GM23248 (cell line): Measurements from ENCODE around the gene GCN1. TPM values are rescaled to one million over a fixed set of nuclear protein-coding genes. Genes with fewer than 3 reads are reported as not detected.

ENCODE experiments used
- DNase-seq: peaks from one replicate; pipeline ENCODE4 v3.0.0-alpha.2; 2015
- H2AFZ ChIP-seq: fragments of 200-600 bp; sonication (generic); 2 replicates; pipeline ENCODE4 v1.6.1; 2016; ENCODE audit warnings: antibody characterized with exemption
- H3F3A ChIP-seq: fragments of 200-600 bp; sonication (generic); 2 replicates; pipeline ENCODE4 v1.6.1; 2016; ENCODE audit warnings: mild to moderate bottlenecking, antibody characterized with exemption, mixed run types; ENCODE audit not compliant: insufficient read depth
- H3K27ac ChIP-seq: fragments of 200-600 bp; sonication (generic); 2 replicates; pipeline ENCODE4 v1.5.1; 2016; ENCODE audit warnings: mild to moderate bottlenecking
- H3K27me3 ChIP-seq: fragments of 200-600 bp; sonication (generic); replicated peaks from 2 replicates; pipeline ENCODE4 v1.6.1; 2016; ENCODE audit warnings: mild to moderate bottlenecking; ENCODE audit not compliant: insufficient read depth
- H3K36me3 ChIP-seq: fragments of 200-600 bp; sonication (generic); 2 replicates; pipeline ENCODE4 v1.6.1; 2016; ENCODE audit warnings: low read depth, mild to moderate bottlenecking
- H3K4me1 ChIP-seq: fragments of 200-600 bp; sonication (generic); 2 replicates; pipeline ENCODE4 v1.6.1; 2016; ENCODE audit warnings: mild to moderate bottlenecking; ENCODE audit not compliant: insufficient read depth
- H3K4me2 ChIP-seq: fragments of 200-600 bp; sonication (generic); one replicate; pipeline ENCODE4 v1.6.1; 2016; ENCODE audit warnings: mild to moderate bottlenecking; ENCODE audit not compliant: unreplicated experiment
- H3K4me3 ChIP-seq: fragments of 200-600 bp; sonication (generic); 2 replicates; pipeline ENCODE4 v1.5.1; 2016; ENCODE audit warnings: mild to moderate bottlenecking
- H3K79me2 ChIP-seq: fragments of 200-600 bp; sonication (generic); 2 replicates; pipeline ENCODE4 v1.6.1; 2016; ENCODE audit warnings: mild to moderate bottlenecking; ENCODE audit not compliant: insufficient read depth
- H3K9ac ChIP-seq: fragments of 200-600 bp; sonication (generic); 2 replicates; pipeline ENCODE4 v1.6.1; 2016; ENCODE audit warnings: mild to moderate bottlenecking
- H3K9me2 ChIP-seq: fragments of 200-600 bp; sonication (generic); 2 replicates; pipeline ENCODE4 v1.6.1; 2016; ENCODE audit warnings: mixed run types, mild to moderate bottlenecking, moderate library complexity; ENCODE audit not compliant: insufficient read depth
- H3K9me3 ChIP-seq: fragments of 200-600 bp; sonication (generic); one replicate; pipeline ENCODE4 v1.6.1; 2017; ENCODE audit warnings: low read depth
- H4K20me1 ChIP-seq: fragments of 200-600 bp; sonication (generic); 2 replicates; pipeline ENCODE4 v1.6.0; 2016; ENCODE audit not compliant: insufficient read depth
- EZH2 ChIP-seq: fragments of 200-600 bp; sonication (generic); IDR thresholded peaks from 2 replicates; pipeline ENCODE4 v1.6.1; 2018; ENCODE audit warnings: antibody characterized with exemption, mild to moderate bottlenecking; ENCODE audit not compliant: insufficient read depth, poor library complexity, severe bottlenecking
- EZH2phosphoT487 ChIP-seq: fragments of 200-600 bp; sonication (generic); IDR thresholded peaks from 2 replicates; pipeline ENCODE4 v1.6.1; 2018; ENCODE audit warnings: antibody characterized with exemption, moderate library complexity, mild to moderate bottlenecking, low read depth; ENCODE audit not compliant: insufficient read depth
- WGBS, 2 experiments: methylation state at CpG; one replicate each; pipeline ENCODE4 v1.1.6; 2015 to 2017; ENCODE audit warnings: low lambda C conversion rate in 2 of 2, low coverage in 1 of 2; ENCODE audit errors: missing lambda C conversion rate in 2 of 2; 5-methylcytosine and 5-hydroxymethylcytosine counted together
- in situ Hi-C: fragments of 300-500 bp; cut with MboI; formaldehyde crosslinking; loops from 2 replicates; pipeline ENCODE4 v1.15.0; 2020
- polyA plus RNA-seq: library from polyadenylated mRNA; unstranded; fragments of >200 nt; fragmentation: Nextera tagmentation; extraction: Ambion mirVana; gene quantifications from 2 replicates; pipeline ENCODE4 v1.2.1, GENCODE V29; 2016
- total RNA-seq: library from RNA; depleted of rRNA; stranded (reverse); fragments of >200 nt; shearing (Covaris generic); gene quantifications from 2 replicates; pipeline ENCODE4 v1.2.3, GENCODE V29; 2014

Gene GCN1
- total and polyA plus RNA-seq, 2 experiments from 2014 or later = 24.2 to 74.8 TPM

- Histone ChIP-seq H3K9ac (peak overlapping the region; percentile 71), H3K9me3 (no peaks in the 10 kb centered on the region), H3K27ac (peak overlapping the region; percentile 98), H2AFZ (no peak overlapping the region), H4K20me1 (no peaks in the 10 kb centered on the region), H3K9me2 (no peaks in the 10 kb centered on the region), H3K79me2 (peaks cover 90% of the 10 kb centered on the region), H3K4me3 (peak overlapping the region; percentile 59; the same call in 1 of the 2 replicates), H3K4me1 (peaks cover 71% of the 10 kb centered on the region), H3K36me3 (no peaks in the 10 kb centered on the region), H3K4me2 (peak overlapping the region; percentile 78), H3K27me3 (no peaks in the 10 kb centered on the region), H3F3A (peaks cover 78% of the 10 kb centered on the region)
- in situ Hi-C loops = loop anchor here (10.0 kb wide), 1 partner anchor 46 kb away; no protein-coding TSS in a partner anchor
- 38 to 39% methylated on average over 6 to 7 of the region's 7 CpGs for WGBS, 2 experiments
- TF ChIP-seq EZH2phosphoT487 (no peak), EZH2 (no peak)
- DNase-seq = no peak
Observed at GRCh38 chr12:120229071-120229486, 34.6 kb upstream of the GCN1 start.

GRCh38 chr12:120228291-120229070, 34.0 kb upstream of the GCN1 start:
- peak; percentile 86 for DNase-seq
- Histone ChIP-seq H3K9me2 (no peaks in the 10 kb centered on the region), H3K9me3 (no peaks in the 10 kb centered on the region), H3K27ac (peak overlapping the region; percentile 98), H3K4me2 (peak overlapping the region; percentile 78), H3K27me3 (no peaks in the 10 kb centered on the region), H3K9ac (peak overlapping the region; percentile 71), H3K36me3 (no peaks in the 10 kb centered on the region), H3K4me3 (0 out of 2 replicates have a peak overlapping the region, but pooled peaks have one; percentile 16), H4K20me1 (no peaks in the 10 kb centered on the region), H3K79me2 (peaks cover 90% of the 10 kb centered on the region), H3K4me1 (peaks cover 65% of the 10 kb centered on the region), H2AFZ (no peak overlapping the region), H3F3A (peaks cover 72% of the 10 kb centered on the region)
- in situ Hi-C loops = loop anchor here (10.0 kb wide), 1 partner anchor 46 kb away; no protein-coding TSS in a partner anchor
- TF ChIP-seq EZH2 = no peak
- TF ChIP-seq EZH2phosphoT487 = no peak
- 17 to 19% methylated on average over 23 of the region's 23 CpGs for WGBS, 2 experiments

GRCh38 chr12:120228041-120228290, 33.5 kb upstream of the GCN1 start:
- Histone ChIP-seq H3F3A (peaks cover 67% of the 10 kb centered on the region), H3K27me3 (no peaks in the 10 kb centered on the region), H4K20me1 (no peaks in the 10 kb centered on the region), H3K4me1 (peaks cover 60% of the 10 kb centered on the region), H2AFZ (no peak overlapping the region), H3K9me2 (no peaks in the 10 kb centered on the region), H3K4me3 (no peak overlapping the region), H3K9me3 (no peaks in the 10 kb centered on the region), H3K36me3 (no peaks in the 10 kb centered on the region), H3K27ac (peak overlapping the region; percentile 98), H3K4me2 (peak overlapping the region; percentile 38), H3K9ac (peak overlapping the region; percentile 39), H3K79me2 (peaks cover 90% of the 10 kb centered on the region)
- 33 to 53% methylated on average over 3 of the region's 3 CpGs for WGBS, 2 experiments
- no peak for TF ChIP-seq EZH2
- no peak for TF ChIP-seq EZH2phosphoT487
- in situ Hi-C loops = loop anchor here (10.0 kb wide), 1 partner anchor 47 kb away; no protein-coding TSS in a partner anchor
- no peak for DNase-seq

GRCh38 chr12:120227233-120228040, 32.9 kb upstream of the GCN1 start:
- H3K79me2 ChIP-seq = peaks cover 90% of the 10 kb centered on the region
- TF ChIP-seq EZH2phosphoT487 = no peak
- no peak for TF ChIP-seq EZH2
- H3K27ac ChIP-seq = peak overlapping the region; percentile 98
- no peaks in the 10 kb centered on the region for H3K27me3 ChIP-seq
- no peak overlapping the region for H2AFZ ChIP-seq
- 67 to 71% methylated on average over 8 of the region's 8 CpGs for WGBS, 2 experiments
- no peaks in the 10 kb centered on the region for H3K9me2 ChIP-seq
- in situ Hi-C loops = loop anchor here (10.0 kb wide), 1 partner anchor 47 kb away; no protein-coding TSS in a partner anchor
- no peaks in the 10 kb centered on the region for H3K9me3 ChIP-seq
- DNase-seq = no peak
- H3K9ac ChIP-seq = peak overlapping the region; percentile 39
- H3K4me2 ChIP-seq = peak overlapping the region; percentile 38
- H3F3A ChIP-seq = peaks cover 62% of the 10 kb centered on the region
- no peak overlapping the region for H3K4me3 ChIP-seq
- H4K20me1 ChIP-seq = no peaks in the 10 kb centered on the region
- H3K36me3 ChIP-seq = peaks cover 3% of the 10 kb centered on the region; the same call in 1 of the 2 replicates
- peaks cover 55% of the 10 kb centered on the region for H3K4me1 ChIP-seq
